MM.1S (cell line): ENCODE results near the gene S100A11.

Source experiments
- DNase-seq: peaks from one replicate; pipeline ENCODE4 v3.0.0-alpha.2; 2015
- H2AFZ ChIP-seq: fragments of 300-600 bp; sonication (generic); 2 replicates; pipeline ENCODE4 v1.6.0; 2016; ENCODE audit warnings: antibody characterized with exemption, low read length
- H3F3A ChIP-seq: fragments of 300-600 bp; sonication (generic); 2 replicates; pipeline ENCODE4 v1.6.1; 2016; ENCODE audit warnings: mild to moderate bottlenecking, antibody characterized with exemption, low read length, moderate library complexity, mixed read lengths; ENCODE audit not compliant: insufficient read depth
- H3K27ac ChIP-seq: fragments of 300-600 bp; sonication (generic); 2 replicates; pipeline ENCODE4 v1.5.1; 2016; ENCODE audit warnings: mild to moderate bottlenecking, low read length
- H3K27me3 ChIP-seq: fragments of 300-600 bp; sonication (generic); replicated peaks from 2 replicates; pipeline ENCODE4 v1.6.0; 2016; ENCODE audit warnings: low read length; ENCODE audit not compliant: insufficient read depth
- H3K36me3 ChIP-seq: fragments of 300-600 bp; sonication (generic); replicated peaks from 2 replicates; pipeline ENCODE4 v1.6.1; 2016; ENCODE audit warnings: mild to moderate bottlenecking, low read length, mixed read lengths; ENCODE audit not compliant: insufficient read depth
- H3K4me1 ChIP-seq: fragments of 300-600 bp; sonication (generic); 2 replicates; pipeline ENCODE4 v1.6.1; 2016; ENCODE audit warnings: low read length, mixed read lengths
- H3K4me2 ChIP-seq: fragments of 300-600 bp; sonication (generic); 2 replicates; pipeline ENCODE4 v1.6.0; 2016; ENCODE audit warnings: low read depth, low read length
- H3K4me3 ChIP-seq: fragments of 300-600 bp; sonication (generic); 2 replicates; pipeline ENCODE4 v1.5.1; 2016; ENCODE audit warnings: low read length, mixed read lengths
- H3K79me2 ChIP-seq: fragments of 300-600 bp; sonication (generic); 2 replicates; pipeline ENCODE4 v1.6.1; 2016; ENCODE audit warnings: mixed run types, low read length, mixed read lengths
- H3K9ac ChIP-seq: fragments of 300-600 bp; sonication (generic); 2 replicates; pipeline ENCODE4 v1.6.1; 2016; ENCODE audit warnings: low read length, mixed read lengths
- H3K9me2 ChIP-seq: fragments of 300-600 bp; sonication (generic); replicated peaks from 2 replicates; pipeline ENCODE4 v1.6.1; 2016; ENCODE audit warnings: mild to moderate bottlenecking, low read length, mixed read lengths; ENCODE audit not compliant: insufficient read depth
- H3K9me3 ChIP-seq: fragments of 300-600 bp; sonication (generic); replicated peaks from 2 replicates; pipeline ENCODE4 v1.6.1; 2016; ENCODE audit warnings: mild to moderate bottlenecking, low read length, mixed read lengths; ENCODE audit not compliant: insufficient read depth
- H4K20me1 ChIP-seq: fragments of 300-600 bp; sonication (generic); 2 replicates; pipeline ENCODE4 v1.6.1; 2016; ENCODE audit warnings: mild to moderate bottlenecking, low read length, moderate library complexity, mixed read lengths; ENCODE audit not compliant: insufficient read depth
- CTCF ChIP-seq: fragments of 300-600 bp; sonication (generic); IDR thresholded peaks from 2 replicates; pipeline ENCODE4 v1.5.1; 2016; ENCODE audit warnings: antibody characterized with exemption, low read length, mixed read lengths
- EZH2 ChIP-seq: fragments of 300-600 bp; sonication (generic); optimal IDR thresholded peaks from 2 replicates; pipeline ENCODE3; 2017; ENCODE audit warnings: low read depth, mild to moderate bottlenecking, antibody characterized with exemption, low read length, mixed read lengths
- EZH2phosphoT487 ChIP-seq: fragments of 300-600 bp; sonication (generic); IDR thresholded peaks from 2 replicates; pipeline ENCODE4 v1.6.1; 2018; ENCODE audit warnings: antibody characterized with exemption, low read length

The S100A11 gene

GRCh38 chr1:152038871-152039270 lies 2.1 kb upstream of the S100A11 start:
- TF ChIP-seq EZH2phosphoT487 (no peak), CTCF (no peak), EZH2 (no peak)
- Histone ChIP-seq H3K36me3 (peaks cover 2% of the 10 kb centered on the region; the same call in 1 of the 2 replicates), H3K9me2 (no peaks in the 10 kb centered on the region), H3K9me3 (no peaks in the 10 kb centered on the region), H4K20me1 (peaks cover 5% of the 10 kb centered on the region; the same call in 1 of the 2 replicates), H3K4me1 (peaks cover 47% of the 10 kb centered on the region), H3K9ac (peak overlapping the region; percentile 34; the same call in 1 of the 2 replicates), H3K79me2 (peaks cover 33% of the 10 kb centered on the region), H3K27me3 (no peaks in the 10 kb centered on the region), H2AFZ (0 out of 2 replicates have a peak overlapping the region, but pooled peaks have one; percentile 20), H3K27ac (peak overlapping the region; percentile 86), H3K4me2 (peak overlapping the region; percentile 33), H3K4me3 (no peak overlapping the region), H3F3A (peaks cover 60% of the 10 kb centered on the region)
- DNase-seq, result no peak

- Histone ChIP-seq H3K4me1 (peaks cover 55% of the 10 kb centered on the region), H3K9ac (peak overlapping the region; percentile 87), H3K27me3 (no peaks in the 10 kb centered on the region), H3K27ac (peak overlapping the region; percentile 86), H3K4me3 (peak overlapping the region; percentile 78), H3K4me2 (peak overlapping the region; percentile 80), H3K36me3 (peaks cover 29% of the 10 kb centered on the region), H3F3A (peaks cover 89% of the 10 kb centered on the region), H3K9me2 (no peaks in the 10 kb centered on the region), H3K9me3 (no peaks in the 10 kb centered on the region), H2AFZ (no peak overlapping the region; the same call in 1 of the 2 replicates), H3K79me2 (peaks cover 48% of the 10 kb centered on the region), H4K20me1 (peaks cover 13% of the 10 kb centered on the region; the same call in 1 of the 2 replicates)
- TF ChIP-seq EZH2, result no peak
- TF ChIP-seq CTCF, result no peak; the same call in 1 of the 2 replicates
- TF ChIP-seq EZH2phosphoT487, result no peak
- peak; percentile 48 for DNase-seq
Observed at GRCh38 chr1:152035539-152036266, 1.1 kb downstream of the S100A11 start.

GRCh38 chr1:152034654-152035538 lies 1.9 kb downstream of the S100A11 start:
- Histone ChIP-seq H3K79me2 (peaks cover 48% of the 10 kb centered on the region), H4K20me1 (peaks cover 13% of the 10 kb centered on the region; the same call in 1 of the 2 replicates), H3K36me3 (peaks cover 29% of the 10 kb centered on the region), H3K27ac (peak overlapping the region; percentile 86), H3K9me3 (no peaks in the 10 kb centered on the region), H3K27me3 (no peaks in the 10 kb centered on the region), H3K4me2 (peak overlapping the region; percentile 80), H3F3A (peaks cover 93% of the 10 kb centered on the region), H3K9ac (peak overlapping the region; percentile 87), H2AFZ (peak overlapping the region; percentile 11; the same call in 1 of the 2 replicates), H3K4me3 (peak overlapping the region; percentile 78), H3K9me2 (no peaks in the 10 kb centered on the region), H3K4me1 (peaks cover 48% of the 10 kb centered on the region)
- peak; percentile 88 for DNase-seq
- TF ChIP-seq EZH2 (no peak), EZH2phosphoT487 (no peak), CTCF (peak; percentile 87)
